Measurements from ENCODE around the gene HUWE1.

HUWE1 gene

DNA sequence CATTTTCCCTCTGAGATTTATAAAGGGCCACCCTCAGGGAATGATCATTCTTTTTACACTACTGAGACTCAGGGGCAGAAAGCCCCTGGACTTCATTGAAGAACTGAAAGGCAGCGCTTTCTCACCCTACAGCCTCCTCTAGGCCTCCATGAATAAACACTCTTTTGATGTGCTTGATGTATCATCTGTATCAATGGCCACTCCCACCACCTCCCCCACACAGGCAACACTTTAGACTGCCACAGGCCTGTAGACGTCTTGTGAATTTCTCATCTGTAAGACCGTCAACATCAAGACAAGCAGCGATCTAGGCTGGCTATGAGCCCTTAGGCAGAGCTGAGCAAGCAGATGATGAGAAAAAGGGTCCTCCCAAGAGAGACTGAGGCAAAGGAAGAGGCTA, 123.2 kb downstream of the HUWE1 start:
- Histone ChIP-seq H2BK5ac (ENCODE audit: low read length) (no peak overlapping the region), H4K8ac (ENCODE audit: low read depth, low read length) (no peak overlapping the region), H3K79me1 (ENCODE audit: low read length) (no peaks in the 10 kb centered on the region), H3K4me2 (ENCODE audit: low read length) (no peak overlapping the region), H2BK15ac (replicated peaks; ENCODE audit: low read depth) (no peak overlapping the region), H3K4me1 (ENCODE audit: control insufficient read depth, low read depth, low read length) (no peaks in the 10 kb centered on the region), H3K4me3 (ENCODE audit: low read length) (no peak overlapping the region), H2BK120ac (ENCODE audit: low read depth, low read length) (no peak overlapping the region), H2AK5ac (ENCODE audit: low read length) (no peak overlapping the region), H4K5ac (ENCODE audit: low read length) (no peak overlapping the region), H3K18ac (ENCODE audit: low read length) (no peak overlapping the region), H3K36me3 (ENCODE audit: control insufficient read depth, insufficient read depth, low read length) (peaks cover 37% of the 10 kb centered on the region), H3K56ac (ENCODE audit: low read length) (no peak overlapping the region), H3K27me3 (ENCODE audit: insufficient read depth, low read length, poor library complexity) (no peaks in the 10 kb centered on the region), H3K9ac (ENCODE audit: low read length) (no peak overlapping the region), H3K79me2 (ENCODE audit: control insufficient read depth, insufficient read depth, low read length) (no peaks in the 10 kb centered on the region), H3K4ac (ENCODE audit: low read depth, low read length) (no peak overlapping the region), H3K27ac (ENCODE audit: low read depth, low read length) (no peak overlapping the region), H3K23ac (ENCODE audit: low read length) (no peak overlapping the region)
- DNase-seq, result no peak
- WGBS (ENCODE audit: extremely low coverage, insufficient coverage, low lambda C conversion rate), result no CpG with 5 or more reads among the region's 4 CpGs

DNA sequence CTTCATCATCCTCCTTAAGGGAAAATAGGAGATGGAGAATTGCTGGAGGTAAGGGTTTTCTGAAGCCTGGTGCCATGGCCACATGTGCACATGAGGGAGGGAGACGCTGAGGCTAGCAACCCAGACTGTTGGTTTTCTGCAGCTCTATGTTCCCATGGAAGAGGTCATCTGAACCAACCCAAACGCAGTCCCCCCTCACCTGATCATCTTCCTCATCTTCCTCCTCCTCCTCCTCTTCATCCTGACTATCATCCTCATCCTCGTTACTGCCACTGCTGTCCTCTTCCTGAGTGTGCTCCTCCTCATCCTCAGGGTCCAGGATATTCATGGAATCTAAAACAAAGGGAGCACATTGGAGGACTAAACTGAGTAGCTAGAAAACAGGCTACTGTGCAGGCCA, 124.6 kb downstream of the HUWE1 start:
- Histone ChIP-seq H3K4me1 (ENCODE audit: control insufficient read depth, low read depth, low read length) (no peaks in the 10 kb centered on the region), H2BK15ac (replicated peaks; ENCODE audit: low read depth) (no peak overlapping the region), H4K8ac (ENCODE audit: low read depth, low read length) (no peak overlapping the region), H4K5ac (ENCODE audit: low read length) (no peak overlapping the region), H3K4ac (ENCODE audit: low read depth, low read length) (no peak overlapping the region), H3K56ac (ENCODE audit: low read length) (no peak overlapping the region), H3K9ac (ENCODE audit: low read length) (no peak overlapping the region), H3K4me2 (ENCODE audit: low read length) (no peak overlapping the region), H3K36me3 (ENCODE audit: control insufficient read depth, insufficient read depth, low read length) (peaks cover 38% of the 10 kb centered on the region), H2BK120ac (ENCODE audit: low read depth, low read length) (no peak overlapping the region), H2BK5ac (ENCODE audit: low read length) (no peak overlapping the region), H3K23ac (ENCODE audit: low read length) (no peak overlapping the region), H3K27ac (ENCODE audit: low read depth, low read length) (no peak overlapping the region), H2AK5ac (ENCODE audit: low read length) (no peak overlapping the region), H3K79me1 (ENCODE audit: low read length) (no peaks in the 10 kb centered on the region), H3K18ac (ENCODE audit: low read length) (no peak overlapping the region), H3K4me3 (ENCODE audit: low read length) (no peak overlapping the region), H3K79me2 (ENCODE audit: control insufficient read depth, insufficient read depth, low read length) (no peaks in the 10 kb centered on the region), H3K27me3 (ENCODE audit: insufficient read depth, low read length, poor library complexity) (no peaks in the 10 kb centered on the region)
- no CpG with 5 or more reads among the region's 3 CpGs for WGBS (ENCODE audit: extremely low coverage, insufficient coverage, low lambda C conversion rate)
- DNase-seq, result no peak

GRCh38 chrX:53558646-53559045, 127.9 kb downstream of the HUWE1 start:
- Histone ChIP-seq H3K4me3 (ENCODE audit: low read length) (no peak overlapping the region), H3K4me1 (ENCODE audit: control insufficient read depth, low read depth, low read length) (no peaks in the 10 kb centered on the region), H3K9ac (ENCODE audit: low read length) (no peak overlapping the region), H3K36me3 (ENCODE audit: control insufficient read depth, insufficient read depth, low read length) (peaks cover 35% of the 10 kb centered on the region), H2BK15ac (replicated peaks; ENCODE audit: low read depth) (no peak overlapping the region), H2BK120ac (ENCODE audit: low read depth, low read length) (no peak overlapping the region), H2BK5ac (ENCODE audit: low read length) (no peak overlapping the region), H3K79me2 (ENCODE audit: control insufficient read depth, insufficient read depth, low read length) (no peaks in the 10 kb centered on the region), H2AK5ac (ENCODE audit: low read length) (no peak overlapping the region), H3K79me1 (ENCODE audit: low read length) (no peaks in the 10 kb centered on the region), H3K18ac (ENCODE audit: low read length) (no peak overlapping the region), H3K23ac (ENCODE audit: low read length) (no peak overlapping the region), H4K5ac (ENCODE audit: low read length) (no peak overlapping the region), H4K8ac (ENCODE audit: low read depth, low read length) (no peak overlapping the region), H3K4ac (ENCODE audit: low read depth, low read length) (no peak overlapping the region), H3K4me2 (ENCODE audit: low read length) (no peak overlapping the region), H3K56ac (ENCODE audit: low read length) (no peak overlapping the region), H3K27ac (ENCODE audit: low read depth, low read length) (no peak overlapping the region), H3K27me3 (ENCODE audit: insufficient read depth, low read length, poor library complexity) (no peaks in the 10 kb centered on the region)
- DNase-seq, result no peak
- no CpG with 5 or more reads among the region's 6 CpGs for WGBS (ENCODE audit: extremely low coverage, insufficient coverage, low lambda C conversion rate)

GRCh38 chrX:53556868-53557267, 129.7 kb downstream of the HUWE1 start:
- Histone ChIP-seq H3K36me3 (ENCODE audit: control insufficient read depth, insufficient read depth, low read length) (peaks cover 32% of the 10 kb centered on the region), H3K4ac (ENCODE audit: low read depth, low read length) (no peak overlapping the region), H3K4me3 (ENCODE audit: low read length) (no peak overlapping the region), H2BK5ac (ENCODE audit: low read length) (no peak overlapping the region), H4K5ac (ENCODE audit: low read length) (no peak overlapping the region), H3K27ac (ENCODE audit: low read depth, low read length) (no peak overlapping the region), H3K18ac (ENCODE audit: low read length) (no peak overlapping the region), H3K27me3 (ENCODE audit: insufficient read depth, low read length, poor library complexity) (no peaks in the 10 kb centered on the region), H2BK15ac (replicated peaks; ENCODE audit: low read depth) (no peak overlapping the region), H3K79me1 (ENCODE audit: low read length) (no peaks in the 10 kb centered on the region), H3K23ac (ENCODE audit: low read length) (no peak overlapping the region), H3K4me2 (ENCODE audit: low read length) (no peak overlapping the region), H3K79me2 (ENCODE audit: control insufficient read depth, insufficient read depth, low read length) (no peaks in the 10 kb centered on the region), H3K56ac (ENCODE audit: low read length) (no peak overlapping the region), H4K8ac (ENCODE audit: low read depth, low read length) (no peak overlapping the region), H3K4me1 (ENCODE audit: control insufficient read depth, low read depth, low read length) (no peaks in the 10 kb centered on the region), H2BK120ac (ENCODE audit: low read depth, low read length) (no peak overlapping the region), H3K9ac (ENCODE audit: low read length) (no peak overlapping the region), H2AK5ac (ENCODE audit: low read length) (no peak overlapping the region)
- no peak for DNase-seq
- WGBS (ENCODE audit: extremely low coverage, insufficient coverage, low lambda C conversion rate), result no CpG with 5 or more reads among the region's 3 CpGs

DNA sequence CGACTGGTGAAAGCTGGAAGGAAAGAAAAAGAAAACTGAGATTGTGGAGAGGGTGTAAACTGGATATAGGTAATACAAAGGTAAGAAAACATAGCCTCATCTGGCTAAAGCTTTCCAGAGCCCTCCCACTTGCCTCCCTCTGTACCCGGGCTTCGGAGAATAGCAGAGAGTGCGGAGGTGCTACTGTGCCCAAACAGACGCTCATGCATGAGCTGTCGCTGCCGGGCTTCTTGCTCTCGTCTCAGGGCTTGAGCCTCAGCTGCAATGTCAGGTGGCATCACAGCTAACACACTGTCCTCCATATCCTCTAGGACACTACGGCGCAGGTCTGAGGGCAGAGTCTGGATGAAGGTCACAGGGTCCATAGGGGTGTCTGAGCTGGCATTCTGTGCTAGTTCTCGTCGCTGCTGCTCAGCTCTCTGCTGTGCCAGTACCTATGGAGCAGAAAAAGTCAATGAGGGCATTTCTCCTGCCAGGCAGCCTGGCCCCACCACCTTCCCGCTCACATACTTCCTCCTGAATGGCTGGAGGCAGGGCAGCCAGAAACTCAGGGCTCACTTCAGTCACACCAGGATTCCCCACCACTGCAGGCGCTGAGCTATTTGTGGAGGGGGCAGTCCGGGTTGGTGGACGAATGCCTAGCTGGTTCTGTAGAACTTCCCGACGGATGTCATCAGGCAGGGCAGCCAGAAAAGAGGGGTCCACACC, 135.6 kb downstream of the HUWE1 start:
- Histone ChIP-seq H3K4me2 (ENCODE audit: low read length) (no peak overlapping the region), H2AK5ac (ENCODE audit: low read length) (no peak overlapping the region), H2BK5ac (ENCODE audit: low read length) (no peak overlapping the region), H3K23ac (ENCODE audit: low read length) (no peak overlapping the region), H2BK120ac (ENCODE audit: low read depth, low read length) (no peak overlapping the region), H4K8ac (ENCODE audit: low read depth, low read length) (no peak overlapping the region), H3K4me3 (ENCODE audit: low read length) (no peak overlapping the region), H3K79me2 (ENCODE audit: control insufficient read depth, insufficient read depth, low read length) (no peaks in the 10 kb centered on the region), H2BK15ac (replicated peaks; ENCODE audit: low read depth) (no peak overlapping the region), H3K79me1 (ENCODE audit: low read length) (no peaks in the 10 kb centered on the region), H4K5ac (ENCODE audit: low read length) (no peak overlapping the region), H3K4me1 (ENCODE audit: control insufficient read depth, low read depth, low read length) (no peaks in the 10 kb centered on the region), H3K27me3 (ENCODE audit: insufficient read depth, low read length, poor library complexity) (no peaks in the 10 kb centered on the region), H3K56ac (ENCODE audit: low read length) (no peak overlapping the region), H3K4ac (ENCODE audit: low read depth, low read length) (no peak overlapping the region), H3K36me3 (ENCODE audit: control insufficient read depth, insufficient read depth, low read length) (peaks cover 13% of the 10 kb centered on the region), H3K27ac (ENCODE audit: low read depth, low read length) (no peak overlapping the region), H3K9ac (ENCODE audit: low read length) (no peak overlapping the region), H3K18ac (ENCODE audit: low read length) (no peak overlapping the region)
- no peak for DNase-seq
- no CpG with 5 or more reads among the region's 18 CpGs for WGBS (ENCODE audit: extremely low coverage, insufficient coverage, low lambda C conversion rate)

GRCh38 chrX:53547668-53548067, 138.9 kb downstream of the HUWE1 start:
- Histone ChIP-seq H3K18ac (ENCODE audit: low read length) (no peak overlapping the region), H3K79me2 (ENCODE audit: control insufficient read depth, insufficient read depth, low read length) (no peaks in the 10 kb centered on the region), H2BK120ac (ENCODE audit: low read depth, low read length) (no peak overlapping the region), H3K79me1 (ENCODE audit: low read length) (no peaks in the 10 kb centered on the region), H2BK5ac (ENCODE audit: low read length) (no peak overlapping the region), H4K5ac (ENCODE audit: low read length) (no peak overlapping the region), H3K4me3 (ENCODE audit: low read length) (no peak overlapping the region), H3K4me1 (ENCODE audit: control insufficient read depth, low read depth, low read length) (no peaks in the 10 kb centered on the region), H3K4ac (ENCODE audit: low read depth, low read length) (no peak overlapping the region), H3K9ac (ENCODE audit: low read length) (no peak overlapping the region), H4K8ac (ENCODE audit: low read depth, low read length) (no peak overlapping the region), H2AK5ac (ENCODE audit: low read length) (no peak overlapping the region), H3K4me2 (ENCODE audit: low read length) (no peak overlapping the region), H3K27me3 (ENCODE audit: insufficient read depth, low read length, poor library complexity) (no peaks in the 10 kb centered on the region), H3K23ac (ENCODE audit: low read length) (no peak overlapping the region), H2BK15ac (replicated peaks; ENCODE audit: low read depth) (no peak overlapping the region), H3K27ac (ENCODE audit: low read depth, low read length) (no peak overlapping the region), H3K56ac (ENCODE audit: low read length) (no peak overlapping the region), H3K36me3 (ENCODE audit: control insufficient read depth, insufficient read depth, low read length) (peaks cover 12% of the 10 kb centered on the region)
- no peak for DNase-seq
- WGBS (ENCODE audit: extremely low coverage, insufficient coverage, low lambda C conversion rate), result no CpG with 5 or more reads among the region's 12 CpGs
